ENCODE results near the gene ATP9A.

Gene ATP9A

GRCh38 chr20:51715163-51715855 lies 52.9 kb downstream of the ATP9A start:
- TF ChIP-seq POLR2AphosphoS5 (IDR thresholded peaks at IDR 0.05; ENCODE audit: low read depth, low read length) (no peak), SIN3A (IDR thresholded peaks at IDR 0.05; ENCODE audit: borderline replicate concordance, insufficient read depth, low read length) (no peak), FOXP2 (optimal IDR thresholded peaks at IDR 0.05; ENCODE audit: borderline replicate concordance, extremely low read depth, extremely low read length, insufficient read depth) (no peak), REST (IDR thresholded peaks at IDR 0.05; ENCODE audit: insufficient read depth in 1 of 2, low read depth in 2 of 2, low read length in 2 of 2) (no peak), TAF1 (IDR thresholded peaks at IDR 0.05; ENCODE audit: borderline replicate concordance, insufficient read depth, low read length) (no peak)

- no peak for TF ChIP-seq TAF1 (IDR thresholded peaks at IDR 0.05; ENCODE audit: borderline replicate concordance, insufficient read depth, low read length)
- no peak for TF ChIP-seq POLR2AphosphoS5 (IDR thresholded peaks at IDR 0.05; ENCODE audit: low read depth, low read length)
- no peak for TF ChIP-seq REST (IDR thresholded peaks at IDR 0.05; ENCODE audit: insufficient read depth in 1 of 2, low read depth in 2 of 2, low read length in 2 of 2)
- TF ChIP-seq FOXP2 (optimal IDR thresholded peaks at IDR 0.05; ENCODE audit: borderline replicate concordance, extremely low read depth, extremely low read length, insufficient read depth), result no peak
These were observed 55.0 kb downstream of the ATP9A start for GRCh38 chr20:51713213-51713598.

GRCh38 chr20:51712501-51713212 lies 55.5 kb downstream of the ATP9A start:
- TF ChIP-seq SIN3A (IDR thresholded peaks at IDR 0.05; ENCODE audit: borderline replicate concordance, insufficient read depth, low read length), result no peak
- no peak for TF ChIP-seq FOXP2 (optimal IDR thresholded peaks at IDR 0.05; ENCODE audit: borderline replicate concordance, extremely low read depth, extremely low read length, insufficient read depth)
- TF ChIP-seq REST (IDR thresholded peaks at IDR 0.05; ENCODE audit: insufficient read depth in 1 of 2, low read depth in 2 of 2, low read length in 2 of 2), result no peak
- TF ChIP-seq TAF1 (IDR thresholded peaks at IDR 0.05; ENCODE audit: borderline replicate concordance, insufficient read depth, low read length), result no peak
- TF ChIP-seq POLR2AphosphoS5 (IDR thresholded peaks at IDR 0.05; ENCODE audit: low read depth, low read length), result no peak

GRCh38 chr20:51711426-51711825 lies 56.8 kb downstream of the ATP9A start:
- TF ChIP-seq SIN3A (IDR thresholded peaks at IDR 0.05; ENCODE audit: borderline replicate concordance, insufficient read depth, low read length) (no peak), REST (IDR thresholded peaks at IDR 0.05; ENCODE audit: insufficient read depth in 1 of 2, low read depth in 2 of 2, low read length in 2 of 2) (no peak), TAF1 (IDR thresholded peaks at IDR 0.05; ENCODE audit: borderline replicate concordance, insufficient read depth, low read length) (no peak), POLR2AphosphoS5 (IDR thresholded peaks at IDR 0.05; ENCODE audit: low read depth, low read length) (no peak), FOXP2 (optimal IDR thresholded peaks at IDR 0.05; ENCODE audit: borderline replicate concordance, extremely low read depth, extremely low read length, insufficient read depth) (no peak)

Measured in PFSK-1 (cell line).